A673 (cell line): Measurements from ENCODE around the gene RASL11B. TPM values are rescaled to one million over a fixed set of nuclear protein-coding genes. Genes with fewer than 3 reads are reported as not detected.

Experiments used
- BruUV-seq: library from RNA; stranded (reverse); fragments of 400-500 nt; replicated peaks from 2 replicates; lab custom pipeline; 2021; lab: Mats Ljungman, UMichigan
- CTCF ChIA-PET: fragments of 300-600 bp; sonication (Branson Sonifier 250); formaldehyde crosslinking; loops from one replicate; lab custom pipeline; 2022; ENCODE audit warnings: antibody characterized with exemption; lab: Charles Lee
- POLR2A ChIA-PET: fragments of 300-600 bp; sonication (Branson Sonifier 250); formaldehyde crosslinking; loops from one replicate; lab custom pipeline; 2022; ENCODE audit warnings: antibody characterized with exemption; ENCODE audit not compliant: low non-redundant PET; lab: Charles Lee
- DNase-seq: peaks from one replicate; pipeline ENCODE4 v3.0.0-alpha.2; 2015; ENCODE audit warnings: low spot score
- H3K27ac ChIP-seq: fragments of 200-600 bp; sonication (generic); 2 replicates; pipeline ENCODE4 v1.5.1; 2016; ENCODE audit warnings: mixed run types, low read depth, mild to moderate bottlenecking, mixed read lengths, antibody characterized with exemption, low read length; ENCODE audit not compliant: poor library complexity, severe bottlenecking
- H3K27me3 ChIP-seq: fragments of 200-600 bp; sonication (generic); replicated peaks from 2 replicates; pipeline ENCODE4 v1.6.1; 2017; ENCODE audit warnings: mixed run types, low read depth, mild to moderate bottlenecking, mixed read lengths, antibody characterized with exemption, low read length; ENCODE audit not compliant: insufficient read depth, poor library complexity
- H3K36me3 ChIP-seq: fragments of 200-600 bp; sonication (generic); 2 replicates; pipeline ENCODE4 v1.6.1; 2016; ENCODE audit warnings: mixed run types, mild to moderate bottlenecking, mixed read lengths, antibody characterized with exemption, low read length; ENCODE audit not compliant: insufficient read depth, poor library complexity, severe bottlenecking
- H3K4me1 ChIP-seq: fragments of 200-600 bp; sonication (generic); 2 replicates; pipeline ENCODE4 v1.6.1; 2017; ENCODE audit warnings: mixed run types, mild to moderate bottlenecking, mixed read lengths, antibody characterized with exemption, low read length; ENCODE audit not compliant: insufficient read depth, poor library complexity, severe bottlenecking
- H3K4me3 ChIP-seq: fragments of 200-600 bp; sonication (generic); 2 replicates; pipeline ENCODE4 v1.5.1; 2016; ENCODE audit warnings: low read depth, mixed run types, mild to moderate bottlenecking, mixed read lengths, low read length; ENCODE audit not compliant: poor library complexity, severe bottlenecking
- H3K9me3 ChIP-seq: fragments of 200-600 bp; sonication (generic); 2 replicates; pipeline ENCODE4 v1.6.1; 2016; ENCODE audit warnings: mixed run types, low read depth, mild to moderate bottlenecking, mixed read lengths, antibody characterized with exemption, low read length; ENCODE audit not compliant: poor library complexity, severe bottlenecking
- EZH2 ChIP-seq: fragments of 200-600 bp; sonication (generic); IDR thresholded peaks from 2 replicates; pipeline ENCODE4 v1.6.1; 2017; ENCODE audit warnings: borderline replicate concordance, low read depth, mild to moderate bottlenecking, mixed read lengths, antibody characterized with exemption, low read length; ENCODE audit not compliant: poor library complexity, severe bottlenecking
- intact Hi-C: fragments of 100-400 bp; cut with micrococcal nuclease; formaldehyde crosslinking; loops from one replicate; pipeline ENCODE4 v1.10.0; 2022; ENCODE audit not compliant: unreplicated experiment
- total RNA-seq: library from RNA; stranded (reverse); gene quantifications from 2 replicates; pipeline ENCODE4 v1.2.3, GENCODE V29; 2021
- TF ChIP-seq, protein P1 (sequence below): fragments of 300-800, 200-600 bp; sonication (generic); conservative IDR thresholded peaks from 2 replicates; pipeline ENCODE4 v1.5.1; 2017; ENCODE audit warnings: low read depth, mild to moderate bottlenecking, antibody characterized with exemption, low read length, moderate library complexity, mixed read lengths

The RASL11B gene
- total RNA-seq, 1 experiment from 2014 or later: 0.67 TPM

DNA sequence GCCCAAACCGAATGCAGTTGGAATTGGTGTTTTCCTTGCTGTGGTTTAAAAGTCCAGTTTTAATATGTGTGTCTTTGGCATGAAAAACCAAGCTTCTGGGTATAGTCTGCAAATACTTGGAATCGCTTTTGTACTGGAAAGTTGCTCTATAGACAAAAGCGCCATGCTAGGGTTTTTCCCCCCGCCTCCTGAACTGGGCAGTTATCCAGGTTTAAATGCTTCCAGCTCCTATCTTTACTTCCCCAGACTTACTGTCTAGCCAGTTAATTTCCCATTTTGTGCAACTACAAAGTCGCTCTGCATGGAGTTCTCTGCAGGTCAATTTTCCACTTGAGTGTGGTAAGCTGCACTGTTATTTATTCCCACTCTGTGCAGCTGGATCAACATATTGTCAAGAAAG is 2.7 kb downstream of the RASL11B start:
- Histone ChIP-seq H3K4me3 (no peak overlapping the region), H3K9me3 (no peaks in the 10 kb centered on the region), H3K4me1 (no peaks in the 10 kb centered on the region), H3K27me3 (no peaks in the 10 kb centered on the region), H3K27ac (no peak overlapping the region), H3K36me3 (no peaks in the 10 kb centered on the region)
- TF ChIP-seq EZH2: no peak
- TF ChIP-seq, protein P1, sequence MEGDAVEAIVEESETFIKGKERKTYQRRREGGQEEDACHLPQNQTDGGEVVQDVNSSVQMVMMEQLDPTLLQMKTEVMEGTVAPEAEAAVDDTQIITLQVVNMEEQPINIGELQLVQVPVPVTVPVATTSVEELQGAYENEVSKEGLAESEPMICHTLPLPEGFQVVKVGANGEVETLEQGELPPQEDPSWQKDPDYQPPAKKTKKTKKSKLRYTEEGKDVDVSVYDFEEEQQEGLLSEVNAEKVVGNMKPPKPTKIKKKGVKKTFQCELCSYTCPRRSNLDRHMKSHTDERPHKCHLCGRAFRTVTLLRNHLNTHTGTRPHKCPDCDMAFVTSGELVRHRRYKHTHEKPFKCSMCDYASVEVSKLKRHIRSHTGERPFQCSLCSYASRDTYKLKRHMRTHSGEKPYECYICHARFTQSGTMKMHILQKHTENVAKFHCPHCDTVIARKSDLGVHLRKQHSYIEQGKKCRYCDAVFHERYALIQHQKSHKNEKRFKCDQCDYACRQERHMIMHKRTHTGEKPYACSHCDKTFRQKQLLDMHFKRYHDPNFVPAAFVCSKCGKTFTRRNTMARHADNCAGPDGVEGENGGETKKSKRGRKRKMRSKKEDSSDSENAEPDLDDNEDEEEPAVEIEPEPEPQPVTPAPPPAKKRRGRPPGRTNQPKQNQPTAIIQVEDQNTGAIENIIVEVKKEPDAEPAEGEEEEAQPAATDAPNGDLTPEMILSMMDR: no peak
- ChIA-PET CTCF (no interaction called here), POLR2A (no interaction called here)
- no TSS peak for BruUV-seq
- DNase-seq: peak; percentile 63
- intact Hi-C loops: loop anchor here (10.0 kb wide), 1 partner anchor 150 kb away; no protein-coding TSS in a partner anchor

DNA sequence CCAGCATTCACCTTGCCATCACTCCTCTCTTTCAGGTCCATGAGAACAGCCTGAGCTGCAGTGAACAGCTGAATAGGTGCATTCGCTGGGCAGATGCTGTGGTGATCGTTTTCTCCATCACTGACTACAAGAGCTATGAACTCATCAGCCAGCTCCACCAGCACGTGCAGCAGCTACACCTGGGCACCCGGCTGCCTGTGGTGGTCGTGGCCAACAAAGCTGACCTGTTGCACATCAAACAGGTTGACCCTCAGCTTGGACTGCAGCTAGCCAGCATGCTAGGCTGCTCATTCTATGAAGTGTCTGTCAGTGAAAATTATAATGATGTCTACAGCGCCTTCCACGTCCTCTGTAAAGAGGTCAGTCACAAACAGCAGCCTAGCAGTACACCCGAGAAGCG is 3.2 kb downstream of the RASL11B start:
- Histone ChIP-seq H3K36me3 (no peaks in the 10 kb centered on the region), H3K27ac (no peak overlapping the region), H3K27me3 (no peaks in the 10 kb centered on the region), H3K4me1 (no peaks in the 10 kb centered on the region), H3K9me3 (no peaks in the 10 kb centered on the region), H3K4me3 (no peak overlapping the region)
- ChIA-PET POLR2A (no interaction called here), CTCF (no interaction called here)
- TF ChIP-seq, protein P1: no peak
- no peak for TF ChIP-seq EZH2
- intact Hi-C loops: loop anchor here (10.0 kb wide), 1 partner anchor 150 kb away; no protein-coding TSS in a partner anchor
- no TSS peak for BruUV-seq
- DNase-seq: no peak

DNA sequence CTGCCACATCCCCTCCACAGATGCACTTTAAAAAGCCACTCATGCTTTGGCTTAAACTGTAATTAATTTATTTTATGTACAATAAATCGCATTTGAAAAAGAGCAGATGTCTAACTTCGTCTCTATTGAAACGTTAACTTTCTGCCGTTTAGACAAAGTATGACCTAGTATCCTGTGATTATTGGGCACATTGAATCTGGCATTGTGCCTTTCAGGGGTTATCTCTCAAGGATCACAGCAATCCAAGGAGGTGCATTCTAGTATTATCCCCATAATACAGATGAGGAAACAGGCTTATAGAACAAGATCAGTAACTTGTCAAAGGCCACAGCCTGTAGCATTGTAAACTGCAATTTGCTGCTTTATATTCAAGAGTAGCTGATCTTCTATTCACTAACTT is 4.6 kb downstream of the RASL11B start:
- Histone ChIP-seq H3K36me3 (no peaks in the 10 kb centered on the region), H3K27me3 (no peaks in the 10 kb centered on the region), H3K4me1 (no peaks in the 10 kb centered on the region), H3K9me3 (no peaks in the 10 kb centered on the region), H3K4me3 (no peak overlapping the region), H3K27ac (no peak overlapping the region)
- DNase-seq: no peak
- ChIA-PET POLR2A (no interaction called here), CTCF (no interaction called here)
- intact Hi-C loops: loop anchor here (10.0 kb wide), 1 partner anchor 152 kb away; no protein-coding TSS in a partner anchor
- BruUV-seq: no TSS peak
- TF ChIP-seq, protein P1: no peak
- TF ChIP-seq EZH2: no peak
